ENCODE measurements around the gene ABCC2. TPM values are rescaled to one million over a fixed set of nuclear protein-coding genes. Genes with fewer than 3 reads are reported as not detected.
"Not testable (repeated sequence)": the region's sequence is repeated elsewhere in the genome, so short reads cannot be mapped to it uniquely, and the experiment has no call there.

Gene ABCC2
- polyA plus RNA-seq, 1 donor (not counting 4 experiments of a cell fraction or from before 2014, with no cell fraction given), result 2.5 TPM

GRCh38 chr10:99743841-99744240 lies 38.6 kb upstream of the ABCC2 start:
- FAIRE-seq (no peak), DNase-seq (ENCODE audit: low read depth, low spot score) (no peak)
- H2AFZ ChIP-seq (ENCODE audit: control insufficient read depth, low read length), result no peak overlapping the region
- no peak overlapping the region for H3K4me3 ChIP-seq (ENCODE audit: control insufficient read depth in 2 of 3, extremely low read depth in 1 of 3, insufficient read depth in 2 of 3, low read depth in 1 of 3, low read length in 3 of 3)
- TF ChIP-seq EZH2 (IDR thresholded peaks at IDR 0.05; ENCODE audit: low read length), result no peak
- TF ChIP-seq, protein P1, sequence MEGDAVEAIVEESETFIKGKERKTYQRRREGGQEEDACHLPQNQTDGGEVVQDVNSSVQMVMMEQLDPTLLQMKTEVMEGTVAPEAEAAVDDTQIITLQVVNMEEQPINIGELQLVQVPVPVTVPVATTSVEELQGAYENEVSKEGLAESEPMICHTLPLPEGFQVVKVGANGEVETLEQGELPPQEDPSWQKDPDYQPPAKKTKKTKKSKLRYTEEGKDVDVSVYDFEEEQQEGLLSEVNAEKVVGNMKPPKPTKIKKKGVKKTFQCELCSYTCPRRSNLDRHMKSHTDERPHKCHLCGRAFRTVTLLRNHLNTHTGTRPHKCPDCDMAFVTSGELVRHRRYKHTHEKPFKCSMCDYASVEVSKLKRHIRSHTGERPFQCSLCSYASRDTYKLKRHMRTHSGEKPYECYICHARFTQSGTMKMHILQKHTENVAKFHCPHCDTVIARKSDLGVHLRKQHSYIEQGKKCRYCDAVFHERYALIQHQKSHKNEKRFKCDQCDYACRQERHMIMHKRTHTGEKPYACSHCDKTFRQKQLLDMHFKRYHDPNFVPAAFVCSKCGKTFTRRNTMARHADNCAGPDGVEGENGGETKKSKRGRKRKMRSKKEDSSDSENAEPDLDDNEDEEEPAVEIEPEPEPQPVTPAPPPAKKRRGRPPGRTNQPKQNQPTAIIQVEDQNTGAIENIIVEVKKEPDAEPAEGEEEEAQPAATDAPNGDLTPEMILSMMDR (optimal IDR thresholded peaks at IDR 0.05 in 1 of 3, IDR thresholded peaks at IDR 0.05 in 1 of 3, conservative IDR thresholded peaks at IDR 0.05 in 1 of 3; ENCODE audit: extremely low read depth in 1 of 3, insufficient read depth in 2 of 3, low read length in 3 of 3), result no peak
- H3K9me1 ChIP-seq (ENCODE audit: control insufficient read depth, extremely low read depth, insufficient read depth, low read length), result no peaks in the 10 kb centered on the region
- no peak overlapping the region for H3K4me2 ChIP-seq (ENCODE audit: control insufficient read depth, extremely low read depth, insufficient read depth, low read depth, low read length)
- H3K79me2 ChIP-seq (ENCODE audit: control insufficient read depth, insufficient read depth, low read length), result peaks cover 3% of the 10 kb centered on the region
- peaks cover 12 to 27% of the 10 kb centered on the region in 2 experiments for H3K36me3 ChIP-seq (ENCODE audit: control insufficient read depth in 2 of 2, extremely low read depth in 1 of 2, insufficient read depth in 2 of 2, low read length in 2 of 2)
- no peaks in the 10 kb centered on the region for H3K27me3 ChIP-seq (ENCODE audit: control insufficient read depth, extremely low read depth, insufficient read depth, low read length)
- dilution Hi-C loops (cut with MboI; ENCODE audit: extremely low pct_ligation_motif_present, low sequenced_read_pairs), result no loop called here
- H3K4me1 ChIP-seq (ENCODE audit: control insufficient read depth, extremely low read depth, insufficient read depth, low read length), result no peaks in the 10 kb centered on the region
- H4K20me1 ChIP-seq (ENCODE audit: control insufficient read depth, extremely low read depth, insufficient read depth, low read length), result no peaks in the 10 kb centered on the region
- no peak overlapping the region for H3K9ac ChIP-seq (ENCODE audit: control insufficient read depth, extremely low read depth, insufficient read depth, low read length)
- no peaks in the 10 kb centered on the region for H3K9me3 ChIP-seq (ENCODE audit: control insufficient read depth, low read depth, low read length)
- H3K27ac ChIP-seq (ENCODE audit: control insufficient read depth, insufficient read depth, low read length), result no peak overlapping the region

- H3K9me1 ChIP-seq (ENCODE audit: control insufficient read depth, extremely low read depth, insufficient read depth, low read length); H3K4me1 ChIP-seq (ENCODE audit: control insufficient read depth, extremely low read depth, insufficient read depth, low read length); H3K4me3 ChIP-seq (ENCODE audit: control insufficient read depth in 2 of 3, extremely low read depth in 1 of 3, insufficient read depth in 2 of 3, low read depth in 1 of 3, low read length in 3 of 3); H4K20me1 ChIP-seq (ENCODE audit: control insufficient read depth, extremely low read depth, insufficient read depth, low read length); H3K9me3 ChIP-seq (ENCODE audit: control insufficient read depth, low read depth, low read length); H3K79me2 ChIP-seq (ENCODE audit: control insufficient read depth, insufficient read depth, low read length); H3K27ac ChIP-seq (ENCODE audit: control insufficient read depth, insufficient read depth, low read length); FAIRE-seq; DNase-seq (ENCODE audit: low read depth, low spot score); H3K4me2 ChIP-seq (ENCODE audit: control insufficient read depth, extremely low read depth, insufficient read depth, low read depth, low read length); dilution Hi-C loops (cut with MboI; ENCODE audit: extremely low pct_ligation_motif_present, low sequenced_read_pairs); H2AFZ ChIP-seq (ENCODE audit: control insufficient read depth, low read length); H3K27me3 ChIP-seq (ENCODE audit: control insufficient read depth, extremely low read depth, insufficient read depth, low read length); H3K9ac ChIP-seq (ENCODE audit: control insufficient read depth, extremely low read depth, insufficient read depth, low read length): not testable (repeated sequence)
- peaks cover 11 to 16% of the 10 kb centered on the region in 2 experiments for H3K36me3 ChIP-seq (ENCODE audit: control insufficient read depth in 2 of 2, extremely low read depth in 1 of 2, insufficient read depth in 2 of 2, low read length in 2 of 2)
Measured at GRCh38 chr10:99746166-99746565, 36.3 kb upstream of the ABCC2 start.

DNA sequence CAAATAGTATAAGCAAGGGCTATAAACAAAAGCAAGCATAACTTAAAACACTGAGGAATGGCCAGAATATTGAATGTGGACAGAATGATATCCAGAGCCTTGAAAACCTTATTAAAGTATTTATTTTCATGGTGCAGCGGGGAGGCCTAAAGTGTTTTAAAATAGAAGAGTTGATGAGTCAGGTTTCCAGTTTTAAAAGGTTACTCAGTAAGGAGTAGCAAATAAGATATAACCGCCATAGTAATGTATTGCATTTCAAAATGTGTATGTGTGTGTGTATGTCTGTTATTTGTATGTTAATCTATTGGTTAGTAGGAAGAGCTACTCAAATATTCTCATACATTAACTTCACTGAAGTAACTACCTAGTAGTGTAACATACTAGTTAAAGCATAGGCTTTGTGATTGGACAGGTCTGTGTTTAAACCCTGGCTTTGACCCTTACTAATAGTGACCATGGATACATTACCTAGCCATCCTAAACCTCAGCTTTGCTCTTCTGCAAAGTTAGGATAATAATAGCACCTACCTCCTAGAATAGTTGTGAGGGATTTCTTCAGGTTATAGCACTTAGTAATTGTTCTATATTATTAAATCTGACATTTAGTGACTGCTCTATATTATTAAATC lies 33.5 kb upstream of the ABCC2 start:
- no peaks in the 10 kb centered on the region for H3K9me3 ChIP-seq (ENCODE audit: control insufficient read depth, low read depth, low read length)
- no peaks in the 10 kb centered on the region for H4K20me1 ChIP-seq (ENCODE audit: control insufficient read depth, extremely low read depth, insufficient read depth, low read length)
- DNase-seq (ENCODE audit: low read depth, low spot score) (no peak), FAIRE-seq (no peak)
- H3K9me1 ChIP-seq (ENCODE audit: control insufficient read depth, extremely low read depth, insufficient read depth, low read length), result no peaks in the 10 kb centered on the region
- peaks cover 7 to 15% of the 10 kb centered on the region in 2 experiments for H3K36me3 ChIP-seq (ENCODE audit: control insufficient read depth in 2 of 2, extremely low read depth in 1 of 2, insufficient read depth in 2 of 2, low read length in 2 of 2)
- H3K4me1 ChIP-seq (ENCODE audit: control insufficient read depth, extremely low read depth, insufficient read depth, low read length), result no peaks in the 10 kb centered on the region
- no peak overlapping the region for H3K4me3 ChIP-seq (ENCODE audit: control insufficient read depth in 2 of 3, extremely low read depth in 1 of 3, insufficient read depth in 2 of 3, low read depth in 1 of 3, low read length in 3 of 3)
- H3K27ac ChIP-seq (ENCODE audit: control insufficient read depth, insufficient read depth, low read length), result no peak overlapping the region
- H3K4me2 ChIP-seq (ENCODE audit: control insufficient read depth, extremely low read depth, insufficient read depth, low read depth, low read length), result no peak overlapping the region
- no peak overlapping the region for H3K9ac ChIP-seq (ENCODE audit: control insufficient read depth, extremely low read depth, insufficient read depth, low read length)
- dilution Hi-C loops (cut with MboI; ENCODE audit: extremely low pct_ligation_motif_present, low sequenced_read_pairs), result no loop called here
- no peak overlapping the region for H2AFZ ChIP-seq (ENCODE audit: control insufficient read depth, low read length)
- H3K27me3 ChIP-seq (ENCODE audit: control insufficient read depth, extremely low read depth, insufficient read depth, low read length), result no peaks in the 10 kb centered on the region
- TF ChIP-seq, protein P1 (optimal IDR thresholded peaks at IDR 0.05 in 1 of 3, IDR thresholded peaks at IDR 0.05 in 1 of 3, conservative IDR thresholded peaks at IDR 0.05 in 1 of 3; ENCODE audit: extremely low read depth in 1 of 3, insufficient read depth in 2 of 3, low read length in 3 of 3), result no peak
- TF ChIP-seq EZH2 (IDR thresholded peaks at IDR 0.05; ENCODE audit: low read length), result no peak
- no peaks in the 10 kb centered on the region for H3K79me2 ChIP-seq (ENCODE audit: control insufficient read depth, insufficient read depth, low read length)

All from keratinocyte (primary cell).